SJCRH30 (cell line): ENCODE measurements around the gene SESTD1. TPM values are rescaled to one million over a fixed set of nuclear protein-coding genes. Genes with fewer than 3 reads are reported as not detected.

Experiments used
- DNase-seq, 2 experiments: peaks; one replicate each; pipeline ENCODE4 v3.0.0-alpha.2; 2015 to 2020
- H3K27ac ChIP-seq: fragments of 250-450 bp; sonication (Bioruptor Pico); 2 replicates; pipeline ENCODE4 v1.5.1; 2020; ENCODE audit warnings: mild to moderate bottlenecking, moderate library complexity
- H3K27me3 ChIP-seq: fragments of 250-450 bp; sonication (Bioruptor Pico); 2 replicates; pipeline ENCODE4 v1.5.1; 2020; ENCODE audit warnings: mild to moderate bottlenecking, moderate library complexity
- H3K36me3 ChIP-seq: fragments of 250-450 bp; sonication (Bioruptor Pico); 2 replicates; pipeline ENCODE4 v1.5.1; 2020; ENCODE audit warnings: mild to moderate bottlenecking, moderate library complexity
- H3K4me1 ChIP-seq: fragments of 250-450 bp; sonication (Bioruptor Pico); 2 replicates; pipeline ENCODE4 v1.5.1; 2020; ENCODE audit warnings: mild to moderate bottlenecking, moderate library complexity
- H3K4me3 ChIP-seq: fragments of 250-450 bp; sonication (Bioruptor Pico); 2 replicates; pipeline ENCODE4 v1.5.1; 2020; ENCODE audit warnings: mild to moderate bottlenecking, moderate library complexity
- H3K9me3 ChIP-seq: fragments of 250-450 bp; sonication (Bioruptor Pico); replicated peaks from 2 replicates; pipeline ENCODE4 v1.5.1; 2020; ENCODE audit warnings: mild to moderate bottlenecking, moderate library complexity
- total RNA-seq: library from RNA; depleted of rRNA; stranded (reverse); fragments of >200 nt; shearing (Covaris generic); gene quantifications from 2 replicates; pipeline ENCODE4 v1.2.3, GENCODE V29; 2014

Gene SESTD1
- total RNA-seq, 1 experiment from 2014 or later: 24.5 TPM

- Histone ChIP-seq H3K4me1 (peaks cover 24% of the 10 kb centered on the region), H3K36me3 (no peaks in the 10 kb centered on the region), H3K9me3 (no peaks in the 10 kb centered on the region), H3K27ac (no peak overlapping the region; the same call in 1 of the 2 replicates), H3K27me3 (no peaks in the 10 kb centered on the region), H3K4me3 (no peak overlapping the region)
- peak in 1 of 2 experiments; percentile 19 for DNase-seq
Measured at GRCh38 chr2:179275253-179276012, 10.8 kb upstream of the SESTD1 start.

- DNase-seq: peak in 1 of 2 experiments; percentile 23
- Histone ChIP-seq H3K36me3 (no peaks in the 10 kb centered on the region), H3K4me3 (no peak overlapping the region), H3K27me3 (no peaks in the 10 kb centered on the region), H3K27ac (no peak overlapping the region; the same call in 1 of the 2 replicates), H3K9me3 (no peaks in the 10 kb centered on the region), H3K4me1 (peaks cover 24% of the 10 kb centered on the region)
Measured at GRCh38 chr2:179274749-179275148, 10.1 kb upstream of the SESTD1 start.

- H3K4me3 ChIP-seq: no peak overlapping the region
- H3K9me3 ChIP-seq: no peaks in the 10 kb centered on the region
- DNase-seq: no peak
- no peak overlapping the region for H3K27ac ChIP-seq
- H3K36me3 ChIP-seq: no peaks in the 10 kb centered on the region
- peaks cover 24% of the 10 kb centered on the region for H3K4me1 ChIP-seq
- no peaks in the 10 kb centered on the region for H3K27me3 ChIP-seq
Measured at GRCh38 chr2:179273461-179273962, 8.9 kb upstream of the SESTD1 start.

DNA sequence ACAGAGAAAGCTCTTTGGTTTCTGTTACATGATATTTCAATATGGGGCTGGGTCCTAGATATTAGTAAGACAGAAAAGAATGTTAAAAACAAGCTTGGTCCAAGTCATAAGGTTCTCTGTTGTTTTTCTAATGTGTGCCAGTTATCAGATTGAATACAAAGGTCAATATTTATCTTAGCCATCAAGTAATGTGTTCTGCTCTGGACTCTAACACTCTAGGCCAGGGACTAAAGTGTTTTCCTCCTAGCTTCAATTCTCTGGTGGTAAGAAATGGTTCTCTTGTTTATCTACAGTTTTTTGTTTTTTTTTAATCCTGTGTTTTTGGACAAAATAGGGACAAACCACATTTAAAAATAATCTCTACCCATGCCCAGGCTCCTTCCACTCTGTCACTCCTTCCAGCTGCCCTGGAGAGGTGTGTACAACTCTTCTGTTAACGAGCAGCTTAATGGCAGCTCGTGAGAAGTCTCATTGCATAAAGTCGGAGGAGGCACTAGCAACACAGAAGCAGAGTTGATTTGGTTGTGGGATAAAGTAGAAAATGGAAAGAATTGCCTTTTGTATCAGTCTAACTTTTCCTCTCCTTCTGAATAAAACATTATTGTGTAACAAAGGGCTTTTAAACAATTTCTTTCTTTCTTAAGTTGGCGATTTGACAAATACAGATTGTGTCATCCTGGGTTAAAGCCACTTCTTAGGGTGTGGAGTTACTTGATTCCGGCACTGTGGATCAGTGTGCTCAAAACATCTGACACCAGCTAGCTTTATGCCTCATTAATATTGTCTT lies 8.0 kb upstream of the SESTD1 start:
- H3K27me3 ChIP-seq: no peaks in the 10 kb centered on the region
- peak in 1 of 2 experiments; percentile 22 for DNase-seq
- H3K27ac ChIP-seq: no peak overlapping the region
- no peaks in the 10 kb centered on the region for H3K36me3 ChIP-seq
- no peak overlapping the region for H3K4me3 ChIP-seq
- peaks cover 24% of the 10 kb centered on the region for H3K4me1 ChIP-seq
- no peaks in the 10 kb centered on the region for H3K9me3 ChIP-seq

- no peak overlapping the region for H3K4me3 ChIP-seq
- H3K4me1 ChIP-seq: peaks cover 22% of the 10 kb centered on the region
- no peaks in the 10 kb centered on the region for H3K27me3 ChIP-seq
- H3K9me3 ChIP-seq: no peaks in the 10 kb centered on the region
- H3K36me3 ChIP-seq: no peaks in the 10 kb centered on the region
- no peak overlapping the region for H3K27ac ChIP-seq
- DNase-seq: no peak
Measured at GRCh38 chr2:179270689-179271088, 6.1 kb upstream of the SESTD1 start.

DNA sequence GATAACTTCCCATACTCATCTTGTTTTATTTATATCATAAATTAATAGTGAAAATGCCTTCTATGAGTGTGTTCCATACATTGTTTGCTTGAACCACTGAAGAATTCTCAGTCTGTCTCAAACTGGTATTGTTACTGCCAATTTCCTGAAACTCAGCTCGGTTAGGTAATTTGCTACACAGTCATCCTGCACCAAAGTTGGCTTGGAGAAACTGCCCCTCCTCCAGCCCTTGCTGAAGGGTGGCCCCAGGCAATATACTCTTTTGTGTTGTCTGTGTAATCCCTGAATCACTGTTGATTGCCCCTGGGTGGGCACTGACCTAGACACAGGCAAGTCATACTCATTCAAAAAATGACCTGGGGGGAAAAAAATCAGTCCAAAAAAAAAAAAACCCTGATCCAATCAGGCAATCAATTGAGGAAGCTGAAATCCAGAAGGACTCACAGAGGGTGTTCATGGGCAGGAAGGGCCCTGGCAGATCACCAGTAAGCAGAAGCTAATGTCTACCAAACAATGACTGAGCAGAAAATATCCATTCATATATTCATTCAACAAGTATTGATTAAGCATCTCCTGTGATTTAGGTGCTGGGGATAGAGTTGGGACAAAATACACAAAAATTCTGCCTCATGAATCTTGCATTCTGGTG lies 3.8 kb upstream of the SESTD1 start:
- H3K9me3 ChIP-seq: no peaks in the 10 kb centered on the region
- no peak overlapping the region for H3K4me3 ChIP-seq
- peak in 1 of 2 experiments; percentile 22 for DNase-seq
- H3K36me3 ChIP-seq: no peaks in the 10 kb centered on the region
- no peak overlapping the region for H3K27ac ChIP-seq
- H3K27me3 ChIP-seq: no peaks in the 10 kb centered on the region
- peaks cover 10% of the 10 kb centered on the region for H3K4me1 ChIP-seq

DNA sequence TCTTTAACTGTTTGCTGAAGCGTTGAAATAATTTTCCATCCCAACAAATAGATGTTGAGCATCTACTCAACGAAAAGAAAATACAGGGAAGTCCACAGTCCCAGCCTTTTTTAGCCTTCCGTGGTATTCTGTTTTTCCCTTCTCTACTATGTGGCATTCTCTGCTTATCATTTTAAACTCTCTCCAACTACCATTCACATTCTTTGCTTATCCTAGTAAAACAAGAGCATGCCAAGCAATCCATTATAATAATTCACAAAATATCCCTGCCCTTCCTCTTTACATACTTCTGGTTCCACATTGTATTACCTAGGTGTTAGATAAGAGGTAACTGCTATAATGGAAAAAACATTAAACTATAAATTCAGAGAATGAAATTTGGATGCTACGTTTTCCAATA lies 1.6 kb upstream of the SESTD1 start:
- Histone ChIP-seq H3K27ac (no peak overlapping the region), H3K9me3 (no peaks in the 10 kb centered on the region), H3K4me1 (no peaks in the 10 kb centered on the region), H3K4me3 (no peak overlapping the region), H3K36me3 (peaks cover 1% of the 10 kb centered on the region; the same call in 1 of the 2 replicates), H3K27me3 (no peaks in the 10 kb centered on the region)
- no peak for DNase-seq

GRCh38 chr2:179265082-179265510 lies 464 bp upstream of the SESTD1 start:
- DNase-seq: no peak
- H3K4me1 ChIP-seq: no peaks in the 10 kb centered on the region
- peaks cover 4% of the 10 kb centered on the region; the same call in 1 of the 2 replicates for H3K36me3 ChIP-seq
- no peaks in the 10 kb centered on the region for H3K27me3 ChIP-seq
- peak overlapping the region; percentile 97 for H3K4me3 ChIP-seq
- 0 out of 2 replicates have a peak overlapping the region, but pooled peaks have one; percentile 30 for H3K27ac ChIP-seq
- no peaks in the 10 kb centered on the region for H3K9me3 ChIP-seq

DNA sequence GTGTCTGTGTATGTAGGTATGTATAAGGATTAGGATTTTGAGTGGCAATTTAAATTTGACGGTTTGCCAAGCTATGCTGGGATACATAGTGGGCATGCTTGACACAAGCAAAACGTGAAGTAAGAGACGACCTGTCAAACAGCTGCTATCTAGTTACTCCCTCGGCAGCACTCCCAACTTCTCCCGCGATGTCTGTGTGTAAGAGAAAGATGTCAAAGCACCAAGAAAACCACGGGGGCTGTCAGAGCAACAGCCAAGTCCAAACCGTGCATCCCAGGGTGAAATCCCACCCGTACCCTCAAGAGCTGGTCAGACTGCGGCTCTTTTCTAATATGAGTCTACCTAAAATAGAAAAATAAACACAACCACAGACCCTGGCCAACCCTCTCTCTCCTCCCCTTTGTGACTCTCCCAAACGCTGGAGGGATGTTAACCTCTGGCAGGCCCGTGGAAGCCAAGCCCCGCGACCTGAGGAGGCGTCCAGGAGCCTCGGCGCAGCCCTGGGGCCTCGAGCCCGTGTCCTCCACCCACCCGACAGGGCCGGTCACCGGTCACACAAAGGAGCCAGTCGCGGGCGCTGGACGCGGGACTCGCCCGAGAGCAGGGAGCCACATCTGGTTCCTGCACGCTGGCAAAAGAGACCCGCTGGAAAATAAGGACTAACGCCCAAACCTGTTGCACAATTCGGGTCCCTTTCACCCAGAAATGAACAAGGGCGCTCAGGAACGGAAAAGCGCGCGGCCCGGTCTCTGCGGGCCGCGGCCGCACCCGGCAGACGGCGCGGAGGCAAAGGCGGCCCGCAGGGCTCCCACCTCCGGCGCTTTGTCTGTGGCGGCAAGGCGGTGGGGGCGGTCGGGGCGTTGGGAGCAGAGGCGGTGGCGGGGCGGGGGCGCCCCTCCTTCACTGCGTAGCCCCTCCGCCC lies 925 bp downstream of the SESTD1 start:
- H3K27me3 ChIP-seq: no peaks in the 10 kb centered on the region
- H3K4me1 ChIP-seq: no peaks in the 10 kb centered on the region
- H3K4me3 ChIP-seq: peak overlapping the region; percentile 97
- H3K27ac ChIP-seq: peak overlapping the region; percentile 79
- H3K9me3 ChIP-seq: no peaks in the 10 kb centered on the region
- DNase-seq: peak; percentile 57 to 68
- H3K36me3 ChIP-seq: peaks cover 4% of the 10 kb centered on the region; the same call in 1 of the 2 replicates

DNA sequence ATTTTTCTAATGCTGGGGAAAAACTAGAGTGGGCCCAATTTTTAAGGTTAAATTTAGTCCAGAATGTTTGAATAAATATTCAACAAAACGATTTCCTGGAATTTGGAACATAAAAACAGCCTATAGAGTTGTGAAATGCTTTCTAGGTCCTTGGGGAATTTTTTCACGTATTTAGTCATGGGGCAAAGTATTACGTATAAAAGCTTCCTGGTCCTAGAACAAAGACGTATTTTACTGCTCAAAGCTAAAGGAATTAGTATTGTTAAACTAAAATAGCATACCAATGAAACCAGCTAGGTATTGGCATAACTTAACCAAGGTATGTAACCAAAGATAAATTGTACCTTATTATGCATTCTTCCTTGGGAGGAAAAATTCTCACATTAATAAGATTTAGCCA lies 1.6 kb downstream of the SESTD1 start:
- Histone ChIP-seq H3K27ac (peak overlapping the region; percentile 79), H3K4me3 (peak overlapping the region; percentile 97)
- peak in 1 of 2 experiments; percentile 23 for DNase-seq

DNA sequence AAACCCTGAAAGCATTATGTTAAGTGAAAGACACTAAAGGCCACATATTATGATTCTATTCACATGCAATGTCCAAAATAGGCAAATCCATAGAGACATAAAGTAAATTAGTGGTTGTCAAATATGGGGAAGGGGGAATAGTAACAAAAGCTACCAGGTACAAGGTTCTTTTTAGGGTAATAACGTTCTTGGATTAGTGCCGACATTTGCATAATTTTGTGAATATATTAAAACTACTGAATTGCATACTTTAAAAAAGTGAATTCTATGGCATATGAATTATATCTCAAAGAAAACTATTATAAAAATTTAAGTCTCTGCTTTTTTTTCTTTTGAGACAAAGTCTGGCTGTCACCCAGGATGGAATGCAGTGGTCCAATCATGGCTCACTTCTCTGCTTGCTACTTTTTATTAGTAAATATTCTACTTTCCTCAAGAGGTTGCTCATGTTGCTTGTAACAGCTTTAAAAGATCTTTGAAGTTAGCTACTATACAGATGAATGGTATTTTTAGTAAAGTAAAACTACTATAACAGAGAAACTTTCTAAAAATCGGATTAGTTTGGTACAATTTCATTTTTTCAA lies 2.5 kb downstream of the SESTD1 start:
- H3K36me3 ChIP-seq: peaks cover 4% of the 10 kb centered on the region; the same call in 1 of the 2 replicates
- H3K27ac ChIP-seq: no peak overlapping the region
- H3K4me1 ChIP-seq: no peaks in the 10 kb centered on the region
- DNase-seq: no peak
- no peaks in the 10 kb centered on the region for H3K27me3 ChIP-seq
- no peaks in the 10 kb centered on the region for H3K9me3 ChIP-seq
- no peak overlapping the region for H3K4me3 ChIP-seq

More for the DNA sequence above, 1.6 kb downstream of the SESTD1 start:
- H3K27me3 ChIP-seq: no peaks in the 10 kb centered on the region
- peaks cover 4% of the 10 kb centered on the region; the same call in 1 of the 2 replicates for H3K36me3 ChIP-seq
- no peaks in the 10 kb centered on the region for H3K9me3 ChIP-seq
- H3K4me1 ChIP-seq: no peaks in the 10 kb centered on the region

DNA sequence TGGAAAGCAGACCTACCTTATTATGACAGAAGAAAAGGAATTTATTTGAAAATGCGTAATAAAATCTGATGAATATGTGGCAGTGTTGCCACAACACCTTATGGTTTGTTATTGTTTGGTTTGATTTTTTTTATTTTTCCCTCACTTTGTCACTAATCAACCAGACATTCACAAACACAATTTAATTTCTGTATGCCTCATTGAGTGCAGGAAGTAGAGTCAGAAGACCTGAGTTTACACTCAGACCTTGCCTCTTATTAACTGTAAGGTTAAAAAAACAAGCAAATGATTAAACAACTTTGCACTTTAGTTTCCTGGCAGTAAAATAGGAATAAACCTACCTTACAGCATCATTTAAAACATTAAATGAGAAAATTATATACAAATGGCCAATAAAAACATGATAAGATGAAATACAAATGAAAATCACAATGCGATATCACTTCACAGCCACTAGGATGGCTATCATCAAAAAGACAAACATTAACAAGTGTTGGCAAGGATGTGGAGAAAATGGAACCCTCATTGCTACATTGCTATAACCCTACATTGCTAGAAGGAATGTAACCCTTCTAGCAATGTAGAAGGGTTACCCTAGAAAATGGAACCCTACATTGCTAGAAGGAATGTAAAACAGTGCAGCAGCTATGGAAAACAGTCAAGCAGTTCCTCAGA lies 3.3 kb downstream of the SESTD1 start:
- H3K4me3 ChIP-seq: no peak overlapping the region
- no peak for DNase-seq
- no peaks in the 10 kb centered on the region for H3K9me3 ChIP-seq
- H3K36me3 ChIP-seq: peaks cover 4% of the 10 kb centered on the region; the same call in 1 of the 2 replicates
- no peaks in the 10 kb centered on the region for H3K27me3 ChIP-seq
- no peak overlapping the region for H3K27ac ChIP-seq
- no peaks in the 10 kb centered on the region for H3K4me1 ChIP-seq

- Histone ChIP-seq H3K4me1 (no peaks in the 10 kb centered on the region), H3K36me3 (peaks cover 4% of the 10 kb centered on the region; the same call in 1 of the 2 replicates), H3K4me3 (no peak overlapping the region), H3K9me3 (no peaks in the 10 kb centered on the region), H3K27ac (no peak overlapping the region), H3K27me3 (no peaks in the 10 kb centered on the region)
- no peak for DNase-seq
Measured at GRCh38 chr2:179260224-179260623, 4.4 kb downstream of the SESTD1 start.
